ENCODE measurements around the gene RPS6KB1. TPM values are rescaled to one million over a fixed set of nuclear protein-coding genes. Genes with fewer than 3 reads are reported as not detected.
"Not testable (repeated sequence)": the region's sequence is repeated elsewhere in the genome, so short reads cannot be mapped to it uniquely, and the experiment has no call there.

Gene RPS6KB1
- total RNA-seq, 1 donor from 2014 or later, result 19.2 TPM

GRCh38 chr17:59848778-59849177, 44.1 kb upstream of the RPS6KB1 start:
- no peak overlapping the region for H3K4me3 ChIP-seq (ENCODE audit: low read depth, low read length)
- peak; percentile 72 for DNase-seq (ENCODE audit: low read depth)
- no peak for TF ChIP-seq CTCF (IDR thresholded peaks at IDR 0.05; ENCODE audit: insufficient read depth, low read length, poor library complexity, severe bottlenecking)
- H3K36me3 ChIP-seq (ENCODE audit: control insufficient read depth, insufficient read depth, low read length), result no peaks in the 10 kb centered on the region
- no peaks in the 10 kb centered on the region for H3K27me3 ChIP-seq (ENCODE audit: control insufficient read depth, insufficient read depth, low read length)

- not testable (repeated sequence) for H3K36me3 ChIP-seq (ENCODE audit: control insufficient read depth, insufficient read depth, low read length); H3K27me3 ChIP-seq (ENCODE audit: control insufficient read depth, insufficient read depth, low read length); DNase-seq (ENCODE audit: low read depth); H3K4me3 ChIP-seq (ENCODE audit: low read depth, low read length)
Observed at GRCh38 chr17:59850311-59850710, 42.6 kb upstream of the RPS6KB1 start.

- H3K27me3 ChIP-seq (ENCODE audit: control insufficient read depth, insufficient read depth, low read length), result no peaks in the 10 kb centered on the region
- DNase-seq (ENCODE audit: low read depth), result no peak
- no peaks in the 10 kb centered on the region for H3K36me3 ChIP-seq (ENCODE audit: control insufficient read depth, insufficient read depth, low read length)
- no peak for TF ChIP-seq CTCF (IDR thresholded peaks at IDR 0.05; ENCODE audit: insufficient read depth, low read length, poor library complexity, severe bottlenecking)
- H3K4me3 ChIP-seq (ENCODE audit: low read depth, low read length), result no peak overlapping the region
Observed at GRCh38 chr17:59851439-59852375, 41.2 kb upstream of the RPS6KB1 start.

GRCh38 chr17:59852847-59853167, 40.1 kb upstream of the RPS6KB1 start:
- not testable (repeated sequence) for H3K4me3 ChIP-seq (ENCODE audit: low read depth, low read length); DNase-seq (ENCODE audit: low read depth); H3K27me3 ChIP-seq (ENCODE audit: control insufficient read depth, insufficient read depth, low read length); H3K36me3 ChIP-seq (ENCODE audit: control insufficient read depth, insufficient read depth, low read length)

GRCh38 chr17:59853168-59853918, 39.6 kb upstream of the RPS6KB1 start:
- Histone ChIP-seq H3K4me3 (ENCODE audit: low read depth, low read length) (no peak overlapping the region), H3K27me3 (ENCODE audit: control insufficient read depth, insufficient read depth, low read length) (no peaks in the 10 kb centered on the region), H3K36me3 (ENCODE audit: control insufficient read depth, insufficient read depth, low read length) (no peaks in the 10 kb centered on the region)
- peak; percentile 100 for DNase-seq (ENCODE audit: low read depth)
- peak; percentile 76 for TF ChIP-seq CTCF (IDR thresholded peaks at IDR 0.05; ENCODE audit: insufficient read depth, low read length, poor library complexity, severe bottlenecking)

- H3K4me3 ChIP-seq (ENCODE audit: low read depth, low read length); H3K27me3 ChIP-seq (ENCODE audit: control insufficient read depth, insufficient read depth, low read length); DNase-seq (ENCODE audit: low read depth); H3K36me3 ChIP-seq (ENCODE audit: control insufficient read depth, insufficient read depth, low read length): not testable (repeated sequence)
Observed at GRCh38 chr17:59853919-59854729, 38.8 kb upstream of the RPS6KB1 start.
